Measurements from ENCODE around the gene ANKRD50.

Gene ANKRD50

GRCh38 chr4:124712372-124713184 lies at the start of gene ANKRD50:
ANKRD50 (minus strand) TSS chr4:124712732; CDS start chr4:124710511, 2,221 bp downstream.
- no peak for TF ChIP-seq CTCF (conservative IDR thresholded peaks at IDR 0.05; ENCODE audit: low read depth, low read length)
- peak; percentile 97 for DNase-seq (ENCODE audit: low read depth)

GRCh38 chr4:124757126-124757525 lies 44.6 kb upstream of the ANKRD50 start:
- TF ChIP-seq CTCF (conservative IDR thresholded peaks at IDR 0.05; ENCODE audit: low read depth, low read length), result no peak
- H3K4me3 ChIP-seq (ENCODE audit: low read depth, low read length), result no peak overlapping the region
- peak; percentile 23 for DNase-seq (ENCODE audit: low read depth)

More at GRCh38 chr4:124712372-124713184, at the start of gene ANKRD50:
- peak within 1 kb of the TSS; percentile 87 for H3K4me3 ChIP-seq (ENCODE audit: low read depth, low read length)

DNA sequence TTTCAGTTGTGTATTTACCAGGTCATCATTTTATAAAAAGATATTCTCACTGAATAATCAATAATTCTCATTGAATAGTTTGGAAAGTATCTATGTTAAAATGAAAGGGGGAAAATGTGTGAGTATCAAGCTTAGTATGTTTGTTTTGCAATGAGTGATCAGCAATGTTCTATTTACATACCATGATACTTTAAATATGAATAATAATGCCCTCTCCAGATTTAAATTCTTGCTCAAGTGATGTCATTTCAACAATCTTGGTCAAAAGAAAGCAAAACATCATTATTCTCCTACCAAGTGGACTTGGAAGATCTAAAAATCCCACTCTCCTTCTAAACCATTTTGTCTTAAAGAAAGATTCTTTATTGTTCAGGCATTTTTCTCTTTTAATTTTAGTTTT lies 42.1 kb upstream of the ANKRD50 start:
- no peak for TF ChIP-seq CTCF (conservative IDR thresholded peaks at IDR 0.05; ENCODE audit: low read depth, low read length)
- no peak for DNase-seq (ENCODE audit: low read depth)
- H3K4me3 ChIP-seq (ENCODE audit: low read depth, low read length), result no peak overlapping the region

DNA sequence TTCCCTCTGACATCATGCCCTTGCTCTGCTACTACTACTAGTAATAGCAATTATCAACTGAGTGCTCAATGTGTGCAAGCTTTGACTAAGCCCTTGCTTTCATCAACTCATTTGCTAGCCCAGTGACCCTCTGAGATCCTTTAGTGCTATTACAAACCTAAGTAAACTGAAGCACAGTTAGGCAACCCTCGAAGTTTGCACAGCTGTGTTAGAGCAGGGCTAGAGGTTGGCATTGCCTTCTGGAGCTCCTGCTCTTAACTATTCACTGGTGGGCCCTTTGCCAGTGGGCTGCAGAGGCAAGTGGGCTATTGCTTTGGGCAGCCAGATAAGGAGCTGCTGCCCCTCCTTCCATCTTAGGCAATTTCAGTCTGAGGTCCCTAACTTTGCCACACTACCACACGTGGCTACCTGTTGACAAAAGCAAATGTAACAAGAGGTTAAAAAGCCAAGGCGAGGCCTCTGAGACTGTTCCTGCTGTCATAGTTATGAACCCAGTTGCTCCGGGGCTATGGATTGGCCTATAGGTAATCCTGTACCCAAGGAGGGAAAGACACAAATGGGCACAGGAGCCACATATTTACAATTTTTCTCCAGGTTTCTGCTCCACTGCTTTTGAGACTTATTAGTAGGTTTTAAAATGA lies 41.5 kb upstream of the ANKRD50 start:
- no peak for TF ChIP-seq CTCF (conservative IDR thresholded peaks at IDR 0.05; ENCODE audit: low read depth, low read length)
- DNase-seq (ENCODE audit: low read depth), result no peak
- H3K4me3 ChIP-seq (ENCODE audit: low read depth, low read length), result no peak overlapping the region

GRCh38 chr4:124749421-124749820 lies 36.9 kb upstream of the ANKRD50 start:
- TF ChIP-seq CTCF (conservative IDR thresholded peaks at IDR 0.05; ENCODE audit: low read depth, low read length), result no peak
- DNase-seq (ENCODE audit: low read depth), result no peak
- no peak overlapping the region for H3K4me3 ChIP-seq (ENCODE audit: low read depth, low read length)

DNA sequence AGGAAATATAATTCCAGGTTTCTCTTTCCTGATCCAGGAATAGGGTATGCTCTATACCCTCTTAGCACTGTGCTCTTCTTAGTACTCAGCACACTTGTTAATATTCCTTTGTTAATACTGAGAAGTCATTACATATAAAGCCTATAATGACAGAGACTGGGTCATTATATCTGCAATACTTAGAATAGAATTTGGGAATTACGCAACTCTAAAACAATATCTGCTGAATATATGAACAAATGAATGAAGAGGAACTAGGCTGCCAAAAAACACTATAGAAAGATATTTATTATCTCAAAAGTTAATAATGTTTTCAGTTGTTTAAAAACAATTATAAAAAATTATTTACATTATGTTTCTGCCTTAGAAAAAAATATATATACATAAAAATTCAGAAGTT lies 36.4 kb upstream of the ANKRD50 start:
- DNase-seq (ENCODE audit: low read depth), result no peak
- no peak overlapping the region for H3K4me3 ChIP-seq (ENCODE audit: low read depth, low read length)
- TF ChIP-seq CTCF (conservative IDR thresholded peaks at IDR 0.05; ENCODE audit: low read depth, low read length), result no peak

All from choroid plexus epithelial cell (primary cell).